Neural crest cell (in vitro differentiated cells): ENCODE data around the gene RTF1. TPM values are rescaled to one million over a fixed set of nuclear protein-coding genes. Genes with fewer than 3 reads are reported as not detected.

ENCODE experiments used
- DNase-seq: peaks from one replicate; pipeline ENCODE4 v3.0.0; 2021; ENCODE audit warnings: low read depth, mixed read lengths, low spot score
- H3K27ac Mint-ChIP-seq: one replicate; pipeline ENCODE4 v1.8.0; 2021; ENCODE audit warnings: mild to moderate bottlenecking, mixed read lengths; ENCODE audit not compliant: unreplicated experiment
- H3K27me3 Mint-ChIP-seq: 2 replicates; pipeline ENCODE4 v1.8.0; 2021; ENCODE audit warnings: low read depth, mild to moderate bottlenecking, mixed read lengths
- H3K36me3 Mint-ChIP-seq: 2 replicates; pipeline ENCODE4 v1.8.0; 2021; ENCODE audit warnings: low read depth, mild to moderate bottlenecking, mixed read lengths
- H3K4me1 Mint-ChIP-seq: 2 replicates; pipeline ENCODE4 v1.8.0; 2021; ENCODE audit warnings: mixed read lengths
- H3K4me3 Mint-ChIP-seq: one replicate; pipeline ENCODE4 v1.8.0; 2021; ENCODE audit warnings: mild to moderate bottlenecking, mixed read lengths
- H3K9me3 Mint-ChIP-seq: 2 replicates; pipeline ENCODE4 v1.8.0; 2021; ENCODE audit warnings: mixed read lengths
- total RNA-seq: library from RNA; stranded (reverse); gene quantifications from 2 replicates; pipeline ENCODE4 v1.2.1, GENCODE V29; 2021
- TF ChIP-seq, protein P1 (sequence below): fragments of 200-600 bp; sonication (generic); conservative IDR thresholded peaks from 2 replicates; pipeline ENCODE4 v1.5.0; 2021; ENCODE audit warnings: antibody characterized with exemption, mild to moderate bottlenecking

Gene RTF1
- total RNA-seq, 1 donor from 2014 or later, result 66.3 TPM

DNA sequence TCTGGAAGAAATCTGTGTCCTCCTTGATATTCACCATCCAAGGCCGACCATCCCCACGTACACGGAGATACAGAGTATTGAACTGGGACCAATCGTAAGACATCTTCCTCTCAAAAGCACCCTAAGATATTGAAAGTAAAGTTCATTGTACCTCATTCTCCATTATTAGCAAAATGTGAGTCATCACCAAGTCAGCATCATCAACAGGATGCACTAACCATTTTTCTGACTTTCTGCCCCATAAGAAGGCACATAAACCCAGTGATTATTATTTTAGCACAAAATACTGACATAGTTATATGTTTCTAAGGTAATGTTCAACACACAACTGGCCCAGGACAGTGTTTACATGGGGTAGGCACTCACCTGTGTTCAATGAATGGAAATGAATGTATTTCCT, 22.0 kb upstream of the RTF1 start:
- peaks cover 16% of the 10 kb centered on the region for H3K36me3 Mint-ChIP-seq
- TF ChIP-seq, protein P1, sequence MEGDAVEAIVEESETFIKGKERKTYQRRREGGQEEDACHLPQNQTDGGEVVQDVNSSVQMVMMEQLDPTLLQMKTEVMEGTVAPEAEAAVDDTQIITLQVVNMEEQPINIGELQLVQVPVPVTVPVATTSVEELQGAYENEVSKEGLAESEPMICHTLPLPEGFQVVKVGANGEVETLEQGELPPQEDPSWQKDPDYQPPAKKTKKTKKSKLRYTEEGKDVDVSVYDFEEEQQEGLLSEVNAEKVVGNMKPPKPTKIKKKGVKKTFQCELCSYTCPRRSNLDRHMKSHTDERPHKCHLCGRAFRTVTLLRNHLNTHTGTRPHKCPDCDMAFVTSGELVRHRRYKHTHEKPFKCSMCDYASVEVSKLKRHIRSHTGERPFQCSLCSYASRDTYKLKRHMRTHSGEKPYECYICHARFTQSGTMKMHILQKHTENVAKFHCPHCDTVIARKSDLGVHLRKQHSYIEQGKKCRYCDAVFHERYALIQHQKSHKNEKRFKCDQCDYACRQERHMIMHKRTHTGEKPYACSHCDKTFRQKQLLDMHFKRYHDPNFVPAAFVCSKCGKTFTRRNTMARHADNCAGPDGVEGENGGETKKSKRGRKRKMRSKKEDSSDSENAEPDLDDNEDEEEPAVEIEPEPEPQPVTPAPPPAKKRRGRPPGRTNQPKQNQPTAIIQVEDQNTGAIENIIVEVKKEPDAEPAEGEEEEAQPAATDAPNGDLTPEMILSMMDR, result no peak
- H3K27ac Mint-ChIP-seq, result no peak overlapping the region
- H3K4me1 Mint-ChIP-seq, result no peaks in the 10 kb centered on the region
- H3K4me3 Mint-ChIP-seq, result no peak overlapping the region
- H3K9me3 Mint-ChIP-seq, result no peaks in the 10 kb centered on the region
- DNase-seq, result no peak
- H3K27me3 Mint-ChIP-seq, result no peaks in the 10 kb centered on the region

DNA sequence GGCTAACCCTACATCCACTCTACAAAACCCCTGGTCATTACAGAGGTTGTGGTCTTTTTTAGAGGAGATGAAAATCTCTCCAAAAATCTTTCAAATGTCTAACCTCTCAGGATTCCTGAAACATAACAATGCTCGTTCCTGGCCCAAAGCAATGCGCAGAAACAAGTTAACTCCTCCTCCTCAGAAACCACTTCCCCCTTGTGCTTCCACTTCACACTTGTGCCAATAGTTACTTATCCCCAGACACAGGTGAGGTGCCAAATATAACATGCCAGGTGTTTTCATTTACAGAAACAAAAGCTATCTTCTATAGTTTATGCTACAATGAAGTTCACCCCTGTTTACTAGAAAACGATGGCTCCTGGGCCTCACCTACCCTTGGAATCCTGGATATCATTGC, 20.8 kb upstream of the RTF1 start:
- no peaks in the 10 kb centered on the region for H3K4me1 Mint-ChIP-seq
- H3K36me3 Mint-ChIP-seq, result peaks cover 16% of the 10 kb centered on the region
- no peaks in the 10 kb centered on the region for H3K9me3 Mint-ChIP-seq
- H3K27me3 Mint-ChIP-seq, result no peaks in the 10 kb centered on the region
- H3K4me3 Mint-ChIP-seq, result no peak overlapping the region
- H3K27ac Mint-ChIP-seq, result no peak overlapping the region
- TF ChIP-seq, protein P1, result no peak
- no peak for DNase-seq

- Mint-ChIP-seq H3K36me3 (no peaks in the 10 kb centered on the region), H3K9me3 (no peaks in the 10 kb centered on the region), H3K4me1 (peaks cover 19% of the 10 kb centered on the region), H3K27me3 (no peaks in the 10 kb centered on the region), H3K27ac (peak overlapping the region; percentile 82), H3K4me3 (peak overlapping the region; percentile 94)
- no peak for DNase-seq
- TF ChIP-seq, protein P1, result no peak
These were observed 15.0 kb upstream of the RTF1 start for GRCh38 chr15:41401904-41402267.

- DNase-seq, result no peak
- TF ChIP-seq, protein P1, result no peak
- no peaks in the 10 kb centered on the region for H3K27me3 Mint-ChIP-seq
- peaks cover 12% of the 10 kb centered on the region for H3K4me1 Mint-ChIP-seq
- no peaks in the 10 kb centered on the region for H3K9me3 Mint-ChIP-seq
- H3K27ac Mint-ChIP-seq, result no peak overlapping the region
- no peak overlapping the region for H3K4me3 Mint-ChIP-seq
- no peaks in the 10 kb centered on the region for H3K36me3 Mint-ChIP-seq
These were observed 9.6 kb upstream of the RTF1 start for GRCh38 chr15:41407341-41407740.

DNA sequence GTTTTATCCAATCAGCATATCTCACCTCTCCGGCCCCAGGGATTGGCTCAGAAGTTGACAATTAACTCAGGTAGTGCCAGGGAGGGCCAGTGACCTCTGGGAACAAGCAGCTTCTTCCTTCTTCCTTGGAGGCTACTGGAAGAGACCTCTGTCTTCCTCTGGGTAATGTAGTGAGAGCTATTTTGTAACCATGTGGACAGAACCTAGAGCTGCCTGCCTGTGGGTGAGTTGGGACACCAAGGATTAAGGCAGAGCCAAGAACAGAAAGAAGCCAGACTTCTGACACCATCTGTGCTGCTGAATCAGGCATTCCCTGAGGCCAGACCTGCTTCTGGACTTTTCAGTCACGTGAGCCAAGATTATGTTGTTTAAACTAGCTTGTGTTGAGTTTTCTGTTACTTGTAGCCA, 8.7 kb upstream of the RTF1 start:
- Mint-ChIP-seq H3K27ac (no peak overlapping the region), H3K4me3 (no peak overlapping the region)

More for the DNA sequence above, 8.7 kb upstream of the RTF1 start:
- no peak for DNase-seq
- Mint-ChIP-seq H3K4me1 (peaks cover 6% of the 10 kb centered on the region), H3K27me3 (no peaks in the 10 kb centered on the region), H3K9me3 (no peaks in the 10 kb centered on the region), H3K36me3 (no peaks in the 10 kb centered on the region)
- TF ChIP-seq, protein P1, result no peak
